Neural cell (in vitro differentiated cells): ENCODE results near the gene FOXL1. TPM values are rescaled to one million over a fixed set of nuclear protein-coding genes. Genes with fewer than 3 reads are reported as not detected.

Experiments used
- H2AFZ ChIP-seq: fragments of 200-600, 300-800 bp; sonication (generic), shearing (Covaris generic); 2 replicates; pipeline ENCODE4 v1.6.0; 2014; ENCODE audit warnings: low read depth, mild to moderate bottlenecking, antibody characterized with exemption, low read length, moderate library complexity
- H3F3A ChIP-seq: fragments of 200-600 bp; shearing (Covaris generic); 2 replicates; pipeline ENCODE4 v1.6.1; 2016; ENCODE audit warnings: mild to moderate bottlenecking, moderate library complexity, mixed read lengths, antibody characterized with exemption, low read length; ENCODE audit not compliant: insufficient read depth, poor library complexity, severe bottlenecking
- H3K27ac ChIP-seq: fragments of 200-600, 300-800 bp; sonication (generic), shearing (Covaris generic); 2 replicates; pipeline ENCODE4 v1.5.1; 2014; ENCODE audit warnings: mild to moderate bottlenecking, low read length, moderate library complexity
- H3K27me3 ChIP-seq: fragments of 300-800, 200-600 bp; sonication (generic), shearing (Covaris generic); 2 replicates; pipeline ENCODE4 v1.6.0; 2014; ENCODE audit warnings: mild to moderate bottlenecking, low read depth, low read length, moderate library complexity; ENCODE audit not compliant: insufficient read depth
- H3K36me3 ChIP-seq: fragments of 300-800, 200-600 bp; sonication (generic), shearing (Covaris generic); 2 replicates; pipeline ENCODE4 v1.5.1; 2014; ENCODE audit warnings: mild to moderate bottlenecking, antibody characterized with exemption, low read length, moderate library complexity; ENCODE audit not compliant: insufficient read depth
- H3K4me2 ChIP-seq: fragments of 300-800, 200-600 bp; sonication (generic), shearing (Covaris generic); 2 replicates; pipeline ENCODE4 v1.6.0; 2014; ENCODE audit warnings: mild to moderate bottlenecking, low read length
- H3K4me3 ChIP-seq: fragments of 300-800, 200-600 bp; sonication (generic), shearing (Covaris generic); 2 replicates; pipeline ENCODE4 v1.5.1; 2014; ENCODE audit warnings: mild to moderate bottlenecking, low read length, moderate library complexity
- H3K79me2 ChIP-seq: fragments of 200-600 bp; shearing (Covaris generic); replicated peaks from 2 replicates; pipeline ENCODE4 v1.6.0; 2014; ENCODE audit warnings: mild to moderate bottlenecking, low read length, moderate library complexity; ENCODE audit not compliant: insufficient read depth
- H3K9ac ChIP-seq: fragments of 300-800, 200-600 bp; sonication (generic), shearing (Covaris generic); 2 replicates; pipeline ENCODE4 v1.6.1; 2016; ENCODE audit warnings: mild to moderate bottlenecking, low read length, mixed read lengths
- H3K9me2 ChIP-seq: fragments of 200-600 bp; shearing (Covaris generic); 2 replicates; pipeline ENCODE4 v1.6.1; 2016; ENCODE audit warnings: mild to moderate bottlenecking, low read length, mixed read lengths; ENCODE audit not compliant: insufficient read depth
- H3K9me3 ChIP-seq: fragments of 200-600, 300-800 bp; sonication (generic), shearing (Covaris generic); 2 replicates; pipeline ENCODE4 v1.6.1; 2016; ENCODE audit warnings: mild to moderate bottlenecking, mixed run types, low read length, moderate library complexity, mixed read lengths
- H4K20me1 ChIP-seq: fragments of 200-600 bp; shearing (Covaris generic); 2 replicates; pipeline ENCODE4 v1.6.1; 2016; ENCODE audit warnings: mild to moderate bottlenecking, mixed run types; ENCODE audit not compliant: insufficient read depth
- EP300 ChIP-seq: fragments of 450-650 bp; conservative IDR thresholded peaks from 2 replicates; pipeline ENCODE4 v1.6.1; 2014; ENCODE audit warnings: antibody characterized with exemption, mild to moderate bottlenecking, moderate library complexity; ENCODE audit not compliant: poor library complexity, severe bottlenecking
- EZH2 ChIP-seq: fragments of 200-600, 300-800 bp; shearing (Covaris generic), sonication (generic); IDR thresholded peaks from 2 replicates; pipeline ENCODE4 v1.6.1; 2014; ENCODE audit warnings: antibody characterized with exemption, low read length, borderline replicate concordance, mild to moderate bottlenecking; ENCODE audit not compliant: insufficient read depth, poor library complexity, severe bottlenecking
- MXI1 ChIP-seq: fragments of 450-650 bp; conservative IDR thresholded peaks from 2 replicates; pipeline ENCODE4 v1.6.1; 2014; ENCODE audit warnings: antibody characterized with exemption, mild to moderate bottlenecking; ENCODE audit not compliant: poor library complexity, severe bottlenecking
- POLR2AphosphoS5 ChIP-seq: IDR thresholded peaks from 2 replicates; pipeline ENCODE4 v1.6.1; 2012
- RAD21 ChIP-seq: fragments of 450-650 bp; conservative IDR thresholded peaks from 2 replicates; pipeline ENCODE4 v1.6.1; 2014; ENCODE audit warnings: antibody characterized with exemption, mild to moderate bottlenecking, moderate library complexity
- SMC3 ChIP-seq: fragments of 450-650 bp; conservative IDR thresholded peaks from 2 replicates; pipeline ENCODE4 v1.6.1; 2014; ENCODE audit warnings: antibody characterized with exemption, mild to moderate bottlenecking, moderate library complexity; ENCODE audit not compliant: poor library complexity
- TAF1 ChIP-seq: IDR thresholded peaks from 2 replicates; pipeline ENCODE4 v1.6.1; 2012; ENCODE audit warnings: low read depth
- polyA plus RNA-seq: library from polyadenylated mRNA; depleted of rRNA; stranded (reverse); fragments of >200 nt; gene quantifications from 2 replicates; pipeline ENCODE4 v1.2.3, GENCODE V29; 2014
- TF ChIP-seq, protein P1 (sequence below): IDR thresholded peaks from 2 replicates; pipeline ENCODE4 v1.6.1; 2012; ENCODE audit warnings: borderline replicate concordance
- TF ChIP-seq, protein P2 (sequence below): fragments of 450-650 bp; IDR thresholded peaks from 2 replicates; pipeline ENCODE4 v1.5.1; 2014; ENCODE audit warnings: antibody characterized with exemption, mild to moderate bottlenecking, moderate library complexity; ENCODE audit not compliant: poor library complexity, severe bottlenecking

The FOXL1 gene
- polyA plus RNA-seq, 1 donor from 2014 or later = 0.07 TPM

DNA sequence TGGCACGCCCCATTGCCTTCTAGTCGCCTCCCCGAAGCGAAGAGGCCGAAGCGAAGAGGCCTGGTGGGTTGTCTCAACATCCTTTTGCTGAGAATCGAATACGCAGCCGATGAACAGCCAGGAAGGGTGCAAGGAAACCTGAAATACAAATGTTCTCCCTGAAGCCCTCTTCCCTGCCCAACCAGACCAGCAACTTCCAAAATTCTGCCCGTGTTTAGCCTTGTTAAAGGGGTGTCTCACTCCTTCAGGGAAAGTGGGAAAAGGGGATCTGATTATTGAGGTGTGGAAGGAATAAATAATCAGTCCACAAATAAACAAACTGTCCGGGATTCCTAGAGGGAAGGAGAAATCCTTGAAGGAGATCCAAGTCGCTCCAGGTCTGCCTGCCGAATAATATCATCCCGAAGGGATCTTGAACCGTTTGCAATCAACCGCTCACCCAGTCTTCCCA, 13.1 kb upstream of the FOXL1 start:
- Histone ChIP-seq H3F3A (no peaks in the 10 kb centered on the region), H3K9ac (no peak overlapping the region), H3K36me3 (no peaks in the 10 kb centered on the region), H3K4me3 (no peak overlapping the region), H3K79me2 (no peaks in the 10 kb centered on the region), H3K4me2 (no peak overlapping the region), H4K20me1 (no peaks in the 10 kb centered on the region), H3K9me2 (no peaks in the 10 kb centered on the region), H3K27ac (no peak overlapping the region), H2AFZ (no peak overlapping the region), H3K27me3 (peaks cover 61% of the 10 kb centered on the region), H3K9me3 (no peaks in the 10 kb centered on the region)
- TF ChIP-seq POLR2AphosphoS5 (no peak), TAF1 (no peak), RAD21 (no peak), SMC3 (no peak), EP300 (no peak), EZH2 (no peak), MXI1 (no peak)
- TF ChIP-seq, protein P1, sequence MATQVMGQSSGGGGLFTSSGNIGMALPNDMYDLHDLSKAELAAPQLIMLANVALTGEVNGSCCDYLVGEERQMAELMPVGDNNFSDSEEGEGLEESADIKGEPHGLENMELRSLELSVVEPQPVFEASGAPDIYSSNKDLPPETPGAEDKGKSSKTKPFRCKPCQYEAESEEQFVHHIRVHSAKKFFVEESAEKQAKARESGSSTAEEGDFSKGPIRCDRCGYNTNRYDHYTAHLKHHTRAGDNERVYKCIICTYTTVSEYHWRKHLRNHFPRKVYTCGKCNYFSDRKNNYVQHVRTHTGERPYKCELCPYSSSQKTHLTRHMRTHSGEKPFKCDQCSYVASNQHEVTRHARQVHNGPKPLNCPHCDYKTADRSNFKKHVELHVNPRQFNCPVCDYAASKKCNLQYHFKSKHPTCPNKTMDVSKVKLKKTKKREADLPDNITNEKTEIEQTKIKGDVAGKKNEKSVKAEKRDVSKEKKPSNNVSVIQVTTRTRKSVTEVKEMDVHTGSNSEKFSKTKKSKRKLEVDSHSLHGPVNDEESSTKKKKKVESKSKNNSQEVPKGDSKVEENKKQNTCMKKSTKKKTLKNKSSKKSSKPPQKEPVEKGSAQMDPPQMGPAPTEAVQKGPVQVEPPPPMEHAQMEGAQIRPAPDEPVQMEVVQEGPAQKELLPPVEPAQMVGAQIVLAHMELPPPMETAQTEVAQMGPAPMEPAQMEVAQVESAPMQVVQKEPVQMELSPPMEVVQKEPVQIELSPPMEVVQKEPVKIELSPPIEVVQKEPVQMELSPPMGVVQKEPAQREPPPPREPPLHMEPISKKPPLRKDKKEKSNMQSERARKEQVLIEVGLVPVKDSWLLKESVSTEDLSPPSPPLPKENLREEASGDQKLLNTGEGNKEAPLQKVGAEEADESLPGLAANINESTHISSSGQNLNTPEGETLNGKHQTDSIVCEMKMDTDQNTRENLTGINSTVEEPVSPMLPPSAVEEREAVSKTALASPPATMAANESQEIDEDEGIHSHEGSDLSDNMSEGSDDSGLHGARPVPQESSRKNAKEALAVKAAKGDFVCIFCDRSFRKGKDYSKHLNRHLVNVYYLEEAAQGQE = no peak
- TF ChIP-seq, protein P2, sequence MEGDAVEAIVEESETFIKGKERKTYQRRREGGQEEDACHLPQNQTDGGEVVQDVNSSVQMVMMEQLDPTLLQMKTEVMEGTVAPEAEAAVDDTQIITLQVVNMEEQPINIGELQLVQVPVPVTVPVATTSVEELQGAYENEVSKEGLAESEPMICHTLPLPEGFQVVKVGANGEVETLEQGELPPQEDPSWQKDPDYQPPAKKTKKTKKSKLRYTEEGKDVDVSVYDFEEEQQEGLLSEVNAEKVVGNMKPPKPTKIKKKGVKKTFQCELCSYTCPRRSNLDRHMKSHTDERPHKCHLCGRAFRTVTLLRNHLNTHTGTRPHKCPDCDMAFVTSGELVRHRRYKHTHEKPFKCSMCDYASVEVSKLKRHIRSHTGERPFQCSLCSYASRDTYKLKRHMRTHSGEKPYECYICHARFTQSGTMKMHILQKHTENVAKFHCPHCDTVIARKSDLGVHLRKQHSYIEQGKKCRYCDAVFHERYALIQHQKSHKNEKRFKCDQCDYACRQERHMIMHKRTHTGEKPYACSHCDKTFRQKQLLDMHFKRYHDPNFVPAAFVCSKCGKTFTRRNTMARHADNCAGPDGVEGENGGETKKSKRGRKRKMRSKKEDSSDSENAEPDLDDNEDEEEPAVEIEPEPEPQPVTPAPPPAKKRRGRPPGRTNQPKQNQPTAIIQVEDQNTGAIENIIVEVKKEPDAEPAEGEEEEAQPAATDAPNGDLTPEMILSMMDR = no peak

DNA sequence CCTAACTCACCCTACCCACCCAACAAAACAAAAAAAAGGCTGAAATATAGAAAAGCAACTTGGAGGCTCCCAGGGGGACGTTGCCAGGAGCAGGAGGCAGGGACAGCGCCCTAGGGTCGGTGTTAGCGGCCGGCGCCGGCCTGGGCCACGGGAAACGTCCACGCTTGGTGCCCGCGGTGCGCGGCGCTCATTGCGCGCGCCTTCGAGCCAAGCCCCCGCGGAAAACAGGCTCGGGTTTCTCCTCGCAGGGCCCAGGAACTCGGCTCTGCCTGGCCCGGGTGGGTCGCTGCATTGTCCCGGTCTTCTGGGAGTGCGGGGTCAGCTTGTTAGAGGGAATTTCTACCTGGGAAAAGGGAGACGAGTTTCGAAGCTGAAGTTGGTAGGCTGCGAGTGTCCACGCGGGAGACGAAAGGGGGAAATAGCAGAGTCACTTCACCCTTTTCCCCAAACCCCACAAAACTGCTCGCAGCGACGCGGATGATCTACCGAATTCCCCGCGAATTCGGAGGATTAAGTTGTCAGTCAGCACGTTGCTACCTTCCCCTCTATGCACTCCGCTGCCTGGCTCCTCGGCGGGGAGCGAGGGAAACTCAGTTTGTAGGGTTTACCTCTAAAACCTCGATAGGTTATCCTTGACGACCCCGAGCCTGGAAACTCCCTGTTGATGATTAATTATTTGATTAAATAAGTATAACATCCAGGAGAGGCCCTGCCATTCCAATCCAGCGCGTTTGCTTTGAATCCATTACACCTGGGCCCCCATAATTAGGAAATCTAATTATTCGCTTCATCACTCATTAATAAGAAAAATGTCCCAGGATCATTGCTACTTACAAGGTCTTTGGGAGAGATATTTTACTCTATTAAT, 12.5 kb upstream of the FOXL1 start:
- Histone ChIP-seq H2AFZ (no peak overlapping the region), H3K9me3 (no peaks in the 10 kb centered on the region), H4K20me1 (no peaks in the 10 kb centered on the region), H3K36me3 (no peaks in the 10 kb centered on the region), H3F3A (no peaks in the 10 kb centered on the region), H3K27ac (no peak overlapping the region), H3K9me2 (no peaks in the 10 kb centered on the region), H3K4me3 (no peak overlapping the region), H3K79me2 (no peaks in the 10 kb centered on the region), H3K9ac (no peak overlapping the region), H3K4me2 (no peak overlapping the region), H3K27me3 (peaks cover 68% of the 10 kb centered on the region)
- TF ChIP-seq EZH2 = peak; percentile 96
- TF ChIP-seq RAD21 = no peak
